DMS53 (cell line): ENCODE measurements around the gene PIK3CB.
"Not testable (repeated sequence)": the region's sequence is repeated elsewhere in the genome, so short reads cannot be mapped to it uniquely, and the experiment has no call there.

Source experiments
- DNase-seq: peaks from one replicate; lab custom pipeline; 2025; lab: John Stamatoyannopoulos, UW

Gene PIK3CB

DNA sequence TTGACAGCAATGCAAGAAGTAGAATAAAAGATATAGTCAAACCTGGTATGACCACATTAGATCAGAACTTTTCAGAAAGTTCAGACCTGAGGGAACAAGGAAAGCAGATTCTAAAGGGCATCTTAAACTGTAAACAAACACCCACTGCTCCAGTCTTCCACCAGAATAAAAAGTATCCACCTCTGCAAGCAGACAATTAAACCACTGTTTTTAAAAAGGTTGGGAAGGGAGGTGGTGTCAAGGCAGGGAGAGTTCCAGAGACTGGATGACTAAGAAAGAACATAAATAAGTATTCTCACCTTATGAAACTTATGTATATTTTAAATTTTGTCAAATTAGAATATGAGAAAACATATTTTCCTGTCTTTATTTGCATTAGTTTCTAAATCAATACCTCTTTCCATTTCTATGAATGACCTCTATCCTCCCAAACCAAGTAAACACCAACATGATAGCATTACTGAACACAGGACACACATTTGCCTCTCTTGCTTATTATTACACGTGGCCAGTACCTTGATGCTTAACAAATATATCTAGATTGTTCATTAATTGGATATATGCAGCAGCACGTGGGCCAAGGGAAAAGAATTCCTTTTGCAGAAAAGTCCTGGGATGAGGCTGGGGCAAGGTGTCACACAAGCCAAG, 31.6 kb downstream of the PIK3CB start:
- DNase-seq: no peak

DNA sequence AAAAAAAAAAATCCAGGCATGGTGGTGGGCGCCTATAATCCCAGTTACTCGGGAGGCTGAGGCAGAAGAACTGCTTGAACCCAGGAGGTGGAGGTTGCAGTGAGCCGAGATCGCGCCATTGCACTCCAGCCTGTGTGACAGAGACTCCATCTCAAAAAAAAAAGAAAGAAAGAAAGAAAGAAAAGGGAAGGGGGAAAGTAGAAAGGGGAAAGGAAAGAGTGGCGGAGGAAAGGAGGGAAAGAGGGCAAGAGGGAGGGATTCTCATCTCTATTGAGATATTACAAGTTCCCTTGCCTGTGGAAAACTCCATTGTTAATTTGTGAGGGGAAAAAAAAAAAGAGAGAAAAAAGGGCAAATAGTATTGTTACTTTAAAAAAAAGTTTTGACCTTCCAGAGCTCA, 32.5 kb downstream of the PIK3CB start:
- DNase-seq: not testable (repeated sequence)

DNA sequence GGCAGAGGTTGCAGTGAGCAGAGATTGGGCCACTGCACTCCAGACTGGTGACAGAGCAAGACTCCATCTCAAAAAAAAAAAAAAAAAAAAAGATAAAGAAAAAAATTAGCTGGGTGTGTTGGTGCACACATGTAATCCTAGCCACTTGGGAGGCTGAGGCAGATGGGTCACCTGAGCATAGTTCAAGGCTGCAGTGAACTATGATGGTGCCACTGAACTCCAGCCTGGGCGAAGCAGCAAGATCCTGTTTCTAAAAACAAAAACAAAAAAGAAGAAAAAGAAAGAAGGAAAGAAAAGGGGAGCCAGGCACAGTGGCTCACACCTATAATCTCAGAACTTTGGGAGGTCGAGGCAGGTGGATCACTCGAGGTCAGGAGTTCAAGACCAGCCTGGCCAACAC, 32.9 kb downstream of the PIK3CB start:
- no peak for DNase-seq

DNA sequence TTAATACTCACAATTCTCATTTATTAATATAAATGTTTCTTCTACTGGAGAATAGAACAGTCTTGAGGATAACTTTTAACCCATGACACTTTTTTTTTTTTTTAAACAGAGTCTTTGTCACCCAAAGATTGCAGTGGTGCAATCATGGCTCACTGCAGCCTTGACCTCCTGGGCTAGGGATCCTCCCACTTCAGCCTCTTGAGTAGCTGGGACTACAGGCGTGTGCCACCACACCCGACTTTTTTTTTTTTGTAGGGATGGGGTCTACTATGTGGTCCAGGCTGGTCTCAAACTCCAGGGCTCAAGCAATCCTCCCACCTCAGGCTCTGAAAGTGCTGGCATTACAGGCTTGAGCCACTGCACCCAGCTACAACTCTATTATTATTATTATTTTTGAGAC, 34.5 kb downstream of the PIK3CB start:
- no peak for DNase-seq

DNA sequence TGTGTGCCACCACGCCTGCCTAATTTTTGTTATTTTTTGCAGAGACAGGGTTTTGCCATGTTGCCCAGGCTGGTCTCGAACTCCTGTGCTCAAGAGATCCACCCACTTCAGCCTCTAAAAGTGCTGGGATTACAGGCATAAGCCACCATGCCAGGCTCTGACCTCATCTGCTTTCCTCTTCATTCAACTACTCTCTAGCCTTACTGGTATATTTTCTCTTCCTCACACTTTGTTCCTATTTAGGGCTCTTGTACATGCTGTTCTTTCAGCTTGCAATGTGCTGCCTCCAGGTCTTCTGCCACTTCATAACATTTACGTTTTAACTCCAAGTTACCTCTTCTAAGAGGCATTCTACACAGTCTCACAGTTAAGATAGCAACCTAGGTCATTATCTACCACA, 34.9 kb downstream of the PIK3CB start:
- DNase-seq: no peak

DNA sequence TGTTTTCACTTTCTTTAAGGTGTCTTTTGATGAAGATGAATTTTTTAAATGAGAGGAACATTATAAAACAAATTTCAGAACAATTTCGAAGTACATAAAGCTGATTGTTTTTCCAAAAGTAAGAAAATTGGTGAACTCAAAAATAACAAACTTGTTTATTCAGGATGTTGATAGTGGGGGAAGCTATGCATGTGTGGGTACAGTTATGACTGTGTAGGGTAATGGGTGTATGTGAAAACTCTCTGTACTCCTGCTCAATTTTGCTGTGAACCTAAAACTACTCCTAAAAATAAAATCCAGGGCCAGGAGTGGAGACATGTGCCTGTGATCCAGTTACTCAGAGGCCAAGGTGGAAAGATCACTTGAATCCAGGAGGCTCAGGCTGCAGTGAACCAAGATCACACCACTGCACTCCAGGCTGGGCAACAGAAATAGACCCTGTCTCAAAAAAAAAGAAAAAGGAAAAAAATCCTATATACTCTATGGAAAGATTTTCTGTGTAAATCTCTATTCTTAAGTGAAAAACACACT, 37.2 kb downstream of the PIK3CB start:
- no peak for DNase-seq

DNA sequence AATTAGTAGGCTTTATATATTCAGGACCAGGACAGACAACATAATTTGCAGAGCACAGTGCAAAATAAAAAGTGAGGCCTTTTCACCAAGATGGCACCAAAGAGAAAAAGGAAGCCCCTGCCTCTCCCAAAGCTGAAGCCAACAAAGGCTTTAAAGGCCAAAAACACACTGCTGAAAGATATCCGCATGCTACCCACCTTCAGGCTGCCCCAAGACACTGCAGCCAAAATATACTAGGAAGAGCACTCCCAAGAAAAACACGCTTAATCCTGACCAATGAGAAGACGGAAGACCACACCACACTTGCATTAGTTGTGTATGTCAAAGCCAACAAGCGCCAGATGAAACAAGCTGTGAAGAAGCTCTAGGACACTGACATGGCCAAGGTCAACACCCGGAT, 38.0 kb downstream of the PIK3CB start:
- no peak for DNase-seq

DNA sequence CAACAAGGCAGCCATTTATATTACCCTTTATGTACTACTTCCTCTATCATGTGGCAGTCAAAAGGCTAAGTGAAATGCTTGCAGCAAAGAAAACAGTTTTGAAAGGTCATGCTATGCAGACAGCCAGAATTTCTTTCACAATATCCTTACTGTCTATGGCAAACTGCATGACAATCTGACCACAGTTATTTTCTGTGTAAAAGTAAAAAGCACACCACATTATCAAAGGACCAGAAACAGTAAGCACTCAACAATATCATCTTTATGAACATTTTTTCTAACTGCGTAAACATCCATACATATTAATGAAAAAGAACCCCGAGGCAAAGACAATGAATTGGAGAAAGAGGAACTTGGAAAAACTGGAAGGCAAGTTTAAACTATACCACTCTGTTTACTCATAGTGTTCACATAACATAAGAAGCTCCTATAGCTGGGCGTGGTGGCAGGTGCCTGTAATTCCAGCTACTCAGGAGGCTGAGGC, 47.9 kb downstream of the PIK3CB start:
- no peak for DNase-seq

DNA sequence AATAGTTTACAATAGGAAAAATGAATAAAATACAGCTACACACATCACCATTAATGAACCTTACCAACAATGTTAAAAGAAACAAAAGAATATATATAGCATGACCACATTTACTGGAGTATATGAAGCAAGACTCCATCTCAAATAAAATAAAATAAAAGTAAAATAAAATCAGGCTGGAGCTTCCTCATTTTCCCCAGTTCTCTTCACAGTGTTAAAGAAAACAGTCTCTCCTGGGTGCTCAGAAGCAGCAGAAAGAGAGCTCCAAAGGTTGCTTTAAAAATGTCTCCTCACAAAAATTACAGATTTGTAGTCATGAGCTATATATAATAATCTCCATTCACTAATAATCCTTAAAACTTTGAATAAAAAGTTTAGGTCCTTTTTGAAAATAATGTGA, 48.8 kb downstream of the PIK3CB start:
- no peak for DNase-seq

DNA sequence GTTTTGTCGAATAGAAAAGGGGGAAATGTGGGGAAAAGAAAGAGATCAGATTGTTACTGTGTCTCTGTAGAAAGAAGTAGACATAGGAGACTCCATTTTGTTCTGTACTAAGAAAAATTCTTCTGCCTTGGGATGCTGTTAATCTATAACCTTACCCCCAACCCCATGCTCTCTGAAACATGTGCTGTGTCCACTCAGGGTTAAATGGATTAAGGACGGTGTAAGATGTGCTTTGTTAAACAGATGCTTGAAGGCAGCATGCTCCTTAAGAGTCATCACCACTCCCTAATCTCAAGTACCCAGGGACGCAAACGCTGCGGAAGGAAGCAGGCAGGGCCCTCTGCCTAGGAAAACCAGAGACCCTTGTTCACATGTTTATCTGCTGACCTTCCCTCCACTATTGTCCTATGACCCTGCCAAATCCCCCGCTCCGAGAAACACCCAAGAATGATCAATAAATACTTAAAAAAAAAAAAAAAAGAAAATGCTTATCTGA, 49.3 kb downstream of the PIK3CB start:
- not testable (repeated sequence) for DNase-seq

DNA sequence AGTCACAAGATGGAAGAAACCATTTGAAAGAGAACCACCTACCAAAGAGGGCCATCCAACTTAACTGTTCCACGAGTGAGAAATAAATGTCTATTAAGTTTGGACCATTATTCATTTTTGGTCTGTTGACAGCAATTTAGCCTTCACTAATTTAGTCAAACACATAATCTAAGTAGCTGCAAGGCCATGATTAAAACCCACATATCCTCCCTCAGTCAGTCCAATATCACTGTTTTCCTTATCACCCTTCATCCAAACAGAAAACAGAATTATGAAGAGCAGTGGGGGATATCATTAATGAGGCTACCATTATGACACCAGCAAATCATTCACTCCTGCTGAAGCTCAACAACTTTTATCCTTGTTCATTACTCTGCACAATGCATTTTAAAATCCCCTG, 52.0 kb downstream of the PIK3CB start:
- no peak for DNase-seq

DNA sequence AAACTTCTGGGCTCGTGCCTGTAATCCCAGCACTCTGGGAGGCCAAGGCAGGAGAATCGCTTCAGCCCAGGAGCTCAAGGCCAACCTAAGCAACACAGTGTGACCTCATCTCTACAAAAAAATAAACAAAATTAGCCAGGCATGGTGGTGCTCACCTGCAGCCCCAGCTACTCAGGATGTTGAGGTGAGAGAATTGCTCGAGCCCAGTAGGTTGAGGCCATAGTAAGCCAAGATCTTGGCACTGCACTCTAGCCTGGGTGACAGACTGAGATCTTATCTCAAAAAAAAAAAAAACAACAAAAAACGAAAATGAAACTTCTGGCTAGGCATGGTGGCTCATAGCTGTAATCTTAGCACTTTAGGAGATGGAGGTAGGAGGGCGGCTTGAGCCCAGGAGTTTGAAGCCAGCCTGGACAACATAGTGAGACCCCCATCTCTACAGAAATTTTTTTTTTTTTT, 53.7 kb downstream of the PIK3CB start:
- no peak for DNase-seq

DNA sequence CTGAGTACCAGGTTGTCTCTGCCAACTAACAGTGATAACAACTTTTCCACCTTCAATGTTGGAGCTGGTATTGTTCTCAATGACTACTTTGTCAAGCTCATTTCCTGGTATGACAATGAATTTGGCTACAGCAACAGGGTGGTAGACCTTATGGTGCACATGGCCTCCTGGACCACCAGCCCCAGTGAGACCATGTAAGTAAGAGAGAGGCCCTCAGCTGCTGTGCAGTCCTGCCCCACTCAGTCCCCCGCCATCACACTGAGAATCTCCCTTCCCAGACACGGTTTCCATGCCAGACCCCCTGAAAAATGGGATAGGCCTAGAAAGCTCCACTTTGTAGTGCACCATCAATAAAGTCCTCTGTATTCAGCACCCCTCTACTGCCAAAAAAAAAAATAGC, 56.1 kb downstream of the PIK3CB start:
- no peak for DNase-seq

DNA sequence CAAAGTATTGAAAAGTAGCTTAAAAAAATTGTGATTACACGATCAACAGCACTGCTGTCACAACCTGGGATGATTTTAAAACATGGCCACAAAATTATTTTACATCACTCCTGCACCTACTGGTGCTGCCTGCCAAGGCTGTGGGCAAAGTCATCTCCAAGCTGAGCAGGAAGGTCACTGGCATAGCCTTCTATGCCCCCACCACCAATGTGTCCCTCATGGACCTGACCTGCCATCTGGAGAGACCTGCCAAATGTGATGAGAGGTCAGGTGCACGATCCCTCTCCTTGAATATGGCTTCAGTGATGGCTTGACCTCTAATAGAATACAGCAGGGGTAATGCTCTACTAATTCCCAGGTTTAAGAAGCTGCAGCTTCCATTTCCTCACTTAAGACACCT, 57.8 kb downstream of the PIK3CB start:
- DNase-seq: no peak

DNA sequence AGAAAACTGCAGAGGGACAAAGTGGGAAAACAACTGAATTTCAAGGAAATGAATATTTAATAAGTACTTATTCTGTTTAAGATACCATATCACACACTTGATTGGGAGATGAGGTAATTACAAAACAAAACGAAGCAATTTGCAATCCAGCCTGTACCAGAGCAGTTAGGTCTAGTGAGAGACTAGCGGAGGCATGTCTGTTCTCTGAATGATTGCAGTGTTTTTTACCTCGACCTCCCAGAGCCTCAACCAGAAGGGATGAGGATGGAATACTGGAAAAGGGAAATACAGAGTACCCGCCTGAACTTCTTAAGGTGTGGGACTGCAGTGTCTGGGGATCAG, 59.5 kb downstream of the PIK3CB start:
- DNase-seq: no peak

DNA sequence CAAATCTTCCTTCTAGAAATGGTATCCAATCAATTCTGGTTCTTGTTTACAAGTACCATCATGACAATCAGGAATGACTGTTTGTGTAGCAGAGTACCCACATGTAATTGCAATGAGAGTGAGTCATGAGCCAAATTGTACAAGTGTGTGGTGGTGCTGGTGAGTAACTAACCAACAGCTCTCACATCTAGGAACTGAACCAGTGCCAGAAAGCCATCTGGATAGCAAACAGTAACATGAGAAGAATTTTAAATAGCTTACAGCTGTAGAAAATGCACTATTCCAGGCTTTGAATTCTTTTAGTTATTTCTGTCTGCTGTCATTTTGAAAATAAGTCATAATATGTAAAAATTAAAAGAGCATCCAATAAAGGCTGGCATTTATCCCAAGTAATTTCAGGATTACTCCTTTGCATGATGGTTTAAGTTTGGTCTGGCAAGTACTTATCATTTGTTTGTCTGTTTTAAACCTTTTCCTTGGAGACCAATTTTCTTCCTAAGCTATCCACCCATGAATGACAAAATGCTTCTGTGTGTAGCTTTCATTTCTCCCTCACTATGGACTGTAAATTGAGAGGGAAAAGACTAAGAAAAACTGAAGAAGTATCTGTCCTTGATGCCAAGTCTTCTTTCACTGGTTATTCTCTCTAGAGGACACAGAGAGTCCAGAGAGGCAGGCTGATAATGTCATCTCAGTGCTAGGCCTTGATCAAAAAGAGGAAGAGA, 60.0 kb downstream of the PIK3CB start:
- DNase-seq: peak; percentile 88

DNA sequence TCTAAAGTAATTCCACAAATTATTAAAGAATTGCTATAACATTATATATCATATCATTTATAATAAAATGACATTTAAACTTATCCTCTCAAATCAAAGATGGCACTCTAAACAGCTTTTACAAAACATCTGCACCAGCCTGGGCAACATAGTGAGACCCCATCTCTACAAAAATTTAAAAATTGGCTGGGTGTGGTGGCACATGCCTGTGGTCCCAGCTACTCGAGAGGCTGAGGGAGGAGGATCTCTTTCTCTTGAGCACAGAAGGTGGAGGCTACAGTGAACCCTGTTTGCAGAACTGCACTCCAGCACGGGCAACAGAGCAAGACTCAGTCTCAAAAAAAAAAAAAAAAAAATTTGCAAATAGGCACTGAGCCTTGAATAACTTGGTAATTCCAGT, 63.1 kb downstream of the PIK3CB start:
- no peak for DNase-seq

DNA sequence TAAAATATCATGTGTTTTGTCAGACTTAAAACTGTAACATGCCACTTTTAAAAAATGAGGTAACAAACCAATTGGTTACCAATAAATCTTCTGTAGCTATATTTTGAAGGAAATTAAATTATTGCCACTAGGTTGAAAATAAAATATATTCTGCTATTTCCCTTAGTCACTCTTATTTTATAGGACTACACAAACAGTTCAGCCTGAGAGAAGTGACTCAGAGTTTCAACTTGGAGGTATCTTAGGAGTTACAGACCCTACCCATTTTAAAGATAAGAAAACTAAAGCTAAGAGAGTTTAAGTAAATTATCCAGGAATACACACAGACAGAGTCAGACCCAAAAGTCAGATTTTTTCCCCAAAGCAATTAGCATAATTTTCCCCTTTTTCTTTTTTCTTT, 65.1 kb downstream of the PIK3CB start:
- DNase-seq: no peak

DNA sequence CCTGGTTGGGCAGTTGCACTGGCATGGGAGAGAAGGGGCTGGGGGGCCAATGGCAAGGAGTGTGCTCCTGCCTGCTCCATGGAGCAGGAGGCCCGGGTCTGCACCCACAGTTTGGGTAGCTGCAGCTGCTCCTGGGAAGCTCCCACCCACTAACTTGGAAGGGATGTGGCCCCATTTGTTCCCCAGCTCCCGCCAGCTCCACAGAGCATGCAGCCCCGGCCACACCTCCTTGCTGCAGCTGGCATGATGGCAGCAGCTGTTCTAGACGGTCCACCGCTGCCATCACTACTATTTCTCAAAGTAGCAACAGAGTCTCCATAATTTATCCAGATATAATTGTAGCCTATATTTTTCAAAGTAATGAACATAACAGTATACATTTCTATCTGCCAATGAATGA, 65.8 kb downstream of the PIK3CB start:
- no peak for DNase-seq

DNA sequence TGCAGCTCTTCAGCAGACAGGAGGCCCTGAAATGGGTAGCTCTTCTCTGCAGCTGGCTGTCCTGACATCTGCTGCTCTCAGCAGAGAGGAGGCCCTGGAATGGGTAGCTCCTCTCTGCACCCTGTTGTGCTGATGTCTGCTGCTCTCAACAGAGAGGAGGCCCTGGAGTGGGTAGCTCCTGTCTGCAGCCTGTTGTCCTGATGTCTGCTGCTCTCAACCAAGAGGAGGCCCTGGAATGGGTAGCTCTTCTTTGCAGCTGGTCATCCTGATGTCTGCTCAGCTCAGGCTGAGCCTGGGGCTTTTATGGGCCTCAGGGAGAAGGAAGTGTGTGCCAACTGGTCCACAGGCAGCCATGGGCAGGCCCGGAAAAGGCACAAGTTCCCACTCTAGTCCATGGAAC, 66.6 kb downstream of the PIK3CB start:
- peak; percentile 55 for DNase-seq

DNA sequence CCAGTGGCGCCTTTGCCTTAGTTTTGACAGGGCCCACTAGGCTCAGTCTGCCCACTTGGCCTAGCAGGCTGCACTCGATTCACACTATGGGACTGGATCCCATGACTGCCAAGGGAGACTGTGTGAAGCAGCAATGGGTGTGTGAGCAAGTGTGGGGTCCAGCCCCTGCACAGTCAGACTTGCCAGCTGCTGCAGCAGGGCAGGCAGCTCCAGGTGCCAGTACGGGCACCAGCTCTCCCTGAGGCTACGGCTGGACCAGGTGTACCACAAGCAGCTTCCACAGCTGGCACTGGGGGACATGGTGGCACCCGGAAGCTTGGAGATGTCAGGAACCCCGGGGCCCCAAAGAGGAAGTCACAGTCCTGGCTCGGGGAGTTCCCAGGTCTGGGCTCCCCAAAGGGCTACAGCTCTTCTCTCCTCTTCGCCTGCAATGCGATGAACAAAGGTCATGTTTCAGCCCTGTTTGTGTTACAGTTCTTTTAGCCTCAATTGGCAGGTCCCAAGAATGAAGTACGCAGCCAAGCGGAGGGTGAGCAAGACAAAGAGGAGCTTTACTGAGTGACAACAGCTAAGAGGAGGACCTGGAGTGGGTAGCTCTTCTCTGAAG, 67.1 kb downstream of the PIK3CB start:
- DNase-seq: no peak

DNA sequence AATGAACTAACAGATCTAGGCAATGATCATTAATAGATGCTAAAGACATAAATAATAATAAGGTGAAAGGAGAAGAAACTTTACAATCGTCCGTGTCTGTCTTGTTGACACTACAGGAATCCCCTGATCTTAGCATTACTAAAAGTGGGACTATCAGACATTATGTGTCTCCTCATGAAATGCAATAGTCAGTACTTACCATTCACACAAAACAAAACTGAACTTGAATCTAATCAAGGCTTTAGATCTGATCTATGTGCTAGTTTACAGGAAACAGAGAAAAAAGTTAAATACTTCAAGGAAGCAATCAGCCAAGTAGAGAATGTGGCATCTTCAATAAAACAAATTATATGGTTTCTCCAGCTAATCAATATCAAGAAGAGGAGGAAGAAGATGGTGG, 73.7 kb downstream of the PIK3CB start:
- DNase-seq: no peak

DNA sequence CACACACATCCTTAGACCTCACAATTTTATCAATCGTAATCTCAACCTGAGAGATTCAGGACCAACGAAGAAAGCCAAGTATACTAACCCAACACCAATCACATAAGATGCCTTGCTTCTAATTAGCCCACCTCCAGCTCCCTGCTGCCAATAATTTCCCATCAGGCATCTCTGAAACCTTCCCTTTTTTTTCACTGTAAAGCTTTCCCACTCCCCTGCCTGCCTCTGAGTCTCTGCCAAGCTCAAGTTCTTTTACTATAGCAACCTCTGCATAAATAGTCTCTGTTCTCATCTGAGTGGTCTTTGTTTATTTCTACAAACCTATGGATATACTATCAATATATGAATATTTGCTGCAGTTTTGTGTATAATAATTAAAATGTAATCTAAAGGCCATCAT, 86.5 kb downstream of the PIK3CB start:
- no peak for DNase-seq
